Lung (tissue), 12 donors: ENCODE measurements around the gene ALKBH4. TPM values are rescaled to one million over a fixed set of nuclear protein-coding genes. Genes with fewer than 3 reads are reported as not detected.

Experiments
- ATAC-seq: fragments of 200-7000 bp; cut with Tn5 transposase; one replicate; pipeline ENCODE4 v1.9.1; 2020; ENCODE audit warnings: moderate number of reproducible peaks; ENCODE audit not compliant: insufficient read depth, low FRiP score
- DNase-seq, 3 donors: peaks; one replicate each; pipeline ENCODE4 v3.0.0-alpha.2; 2013 to 2017
- H3K27ac ChIP-seq, 2 donors: one replicate each; pipeline ENCODE4 v1.5.1; 2013; ENCODE audit warnings: mild to moderate bottlenecking in 2 of 2, moderate library complexity in 2 of 2, control low read depth in 1 of 2, inconsistent platforms in 1 of 2, low read depth in 1 of 2, low read length in 1 of 2
- H3K27me3 ChIP-seq, 3 donors: one replicate each; pipeline ENCODE4 v1.5.1; 2013; ENCODE audit warnings: low read length in 2 of 3; ENCODE audit not compliant: control insufficient read depth in 3 of 3, insufficient read depth in 3 of 3
- H3K36me3 ChIP-seq, 4 donors: one replicate each; pipeline ENCODE4 v1.5.1; 2013; ENCODE audit warnings: low read length in 4 of 4, mild to moderate bottlenecking in 1 of 4, moderate library complexity in 1 of 4; ENCODE audit not compliant: control insufficient read depth in 4 of 4, insufficient read depth in 4 of 4
- H3K4me1 ChIP-seq, 5 donors: one replicate each; pipeline ENCODE4 v1.5.1; 2013; ENCODE audit warnings: low read length in 5 of 5, mild to moderate bottlenecking in 2 of 5, moderate library complexity in 1 of 5; ENCODE audit not compliant: control insufficient read depth in 5 of 5, insufficient read depth in 5 of 5
- H3K4me3 ChIP-seq: one replicate; pipeline ENCODE4 v1.5.1; 2013; ENCODE audit warnings: mild to moderate bottlenecking, control low read depth, moderate library complexity
- H3K9ac ChIP-seq, 2 donors: one replicate each; pipeline ENCODE4 v1.5.1; 2013; ENCODE audit warnings: low read length in 2 of 2, control low read depth in 1 of 2; ENCODE audit not compliant: insufficient read depth in 1 of 2
- H3K9me3 ChIP-seq, 4 donors: one replicate each; pipeline ENCODE4 v1.5.1; 2013; ENCODE audit warnings: low read length in 3 of 4, mild to moderate bottlenecking in 1 of 4, moderate library complexity in 1 of 4; ENCODE audit not compliant: control insufficient read depth in 4 of 4, insufficient read depth in 3 of 4
- CTCF ChIP-seq: IDR thresholded peaks from 2 replicates; pipeline ENCODE4 v1.5.1; 2012; ENCODE audit warnings: mild to moderate bottlenecking; ENCODE audit errors: control extremely low read depth, extremely low read depth
- WGBS, 2 donors: extraction: QIAGEN DNeasy Blood & Tissue Kit; methylation state at CpG; one replicate each; pipeline ENCODE4 v1.1.7; 2013; 5-methylcytosine and 5-hydroxymethylcytosine counted together
- polyA plus RNA-seq, 2 donors: library from polyadenylated mRNA; stranded (reverse); fragments of 200-250 nt; gene quantifications; one replicate each; pipeline ENCODE4 v1.2.1, GENCODE V29; 2013
- total RNA-seq, 2 donors: library from RNA; depleted of rRNA in 1 of 2; stranded (reverse); fragments of >200 nt in 1 of 2; gene quantifications; one replicate each; pipeline ENCODE4 v1.2.1, GENCODE V29; 2014 to 2021
- donor health status: control.
- donor health status: control.
- donor health status: Bipolar disorder and iron deficiency.
- donor health status: healthy.
- donor health status: DM: yes; HTN: yes; CAD: no.

ALKBH4 gene
- total and polyA plus RNA-seq, 4 donors = 7.9 to 13.8 (median 10.3) TPM

- no peaks in the 10 kb centered on the region for H3K27me3 ChIP-seq
- peak within 1 kb of the TSS in 1 of 2 donors; percentile 76 for H3K27ac ChIP-seq
- H3K9ac ChIP-seq = peak within 1 kb of the TSS in 1 of 2 donors; percentile 3
- WGBS, 2 donors = 0% methylated on average over 44 to 90 of the region's 90 CpGs
- no peak for TF ChIP-seq CTCF
- H3K36me3 ChIP-seq = no peaks in the 10 kb centered on the region
- peak within 1 kb of the TSS; percentile 78 for H3K4me3 ChIP-seq
- peak; percentile 69 to 80 (median 79) for DNase-seq
- H3K4me1 ChIP-seq = peaks cover 0 to 14% (median 5%) of the 10 kb centered on the region in 5 donors
- peak; percentile 84 for ATAC-seq
- no peaks in the 10 kb centered on the region for H3K9me3 ChIP-seq
These were observed 31.2 kb downstream of the ALKBH4 start, which contains the start of gene ORAI2 for GRCh38 chr7:102433219-102434038. Gene ORAI2 (plus strand): TSS chr7:102433575. CDS start chr7:102438957, 5,382 bp downstream.

- H3K9me3 ChIP-seq = no peaks in the 10 kb centered on the region
- H3K9ac ChIP-seq = no peak overlapping the region
- peak in 1 of 3 donors; percentile 9 for DNase-seq
- H3K27me3 ChIP-seq = no peaks in the 10 kb centered on the region
- peak overlapping the region; percentile 48 for H3K4me3 ChIP-seq
- peaks cover 0 to 14% (median 5%) of the 10 kb centered on the region in 5 donors for H3K4me1 ChIP-seq
- H3K36me3 ChIP-seq = no peaks in the 10 kb centered on the region
- ATAC-seq = peak; percentile 7
- no peak for TF ChIP-seq CTCF
- peak overlapping the region in 1 of 2 donors; percentile 76 for H3K27ac ChIP-seq
- WGBS, 2 donors = 30 to 40% methylated on average over 27 of the region's 27 CpGs
These were observed 32.0 kb downstream of the ALKBH4 start for GRCh38 chr7:102432442-102433218.

- H3K9ac ChIP-seq = no peak overlapping the region
- H3K27ac ChIP-seq = peak overlapping the region in 1 of 2 donors; percentile 50
- H3K4me1 ChIP-seq = peaks cover 0 to 14% (median 5%) of the 10 kb centered on the region in 5 donors
- H3K36me3 ChIP-seq = peaks cover 0 to 5% (median 2%) of the 10 kb centered on the region in 4 donors
- no peak for ATAC-seq
- no peaks in the 10 kb centered on the region for H3K27me3 ChIP-seq
- no peak overlapping the region for H3K4me3 ChIP-seq
- no peaks in the 10 kb centered on the region for H3K9me3 ChIP-seq
- WGBS, 2 donors = 26 to 40% methylated on average over 17 of the region's 17 CpGs
- no peak for TF ChIP-seq CTCF
- DNase-seq = peak in 2 of 3 donors; percentile 7 to 9
These were observed 32.9 kb downstream of the ALKBH4 start for GRCh38 chr7:102431617-102432298.
